Myocyte (in vitro differentiated cells): ENCODE results near the gene RCBTB1. TPM values are rescaled to one million over a fixed set of nuclear protein-coding genes. Genes with fewer than 3 reads are reported as not detected.
"Not testable (repeated sequence)": the region's sequence is repeated elsewhere in the genome, so short reads cannot be mapped to it uniquely, and the experiment has no call there.

Experiments
- DNase-seq: peaks from one replicate; pipeline ENCODE4 v3.0.0-alpha.2; 2012; ENCODE audit warnings: low read depth
- total RNA-seq: library from RNA; depleted of rRNA; stranded (reverse); fragments of >200 nt; gene quantifications from 2 replicates; pipeline ENCODE4 v1.2.3, GENCODE V29; 2014

RCBTB1 gene
- total RNA-seq, 1 donor from 2014 or later = 27.9 TPM

DNA sequence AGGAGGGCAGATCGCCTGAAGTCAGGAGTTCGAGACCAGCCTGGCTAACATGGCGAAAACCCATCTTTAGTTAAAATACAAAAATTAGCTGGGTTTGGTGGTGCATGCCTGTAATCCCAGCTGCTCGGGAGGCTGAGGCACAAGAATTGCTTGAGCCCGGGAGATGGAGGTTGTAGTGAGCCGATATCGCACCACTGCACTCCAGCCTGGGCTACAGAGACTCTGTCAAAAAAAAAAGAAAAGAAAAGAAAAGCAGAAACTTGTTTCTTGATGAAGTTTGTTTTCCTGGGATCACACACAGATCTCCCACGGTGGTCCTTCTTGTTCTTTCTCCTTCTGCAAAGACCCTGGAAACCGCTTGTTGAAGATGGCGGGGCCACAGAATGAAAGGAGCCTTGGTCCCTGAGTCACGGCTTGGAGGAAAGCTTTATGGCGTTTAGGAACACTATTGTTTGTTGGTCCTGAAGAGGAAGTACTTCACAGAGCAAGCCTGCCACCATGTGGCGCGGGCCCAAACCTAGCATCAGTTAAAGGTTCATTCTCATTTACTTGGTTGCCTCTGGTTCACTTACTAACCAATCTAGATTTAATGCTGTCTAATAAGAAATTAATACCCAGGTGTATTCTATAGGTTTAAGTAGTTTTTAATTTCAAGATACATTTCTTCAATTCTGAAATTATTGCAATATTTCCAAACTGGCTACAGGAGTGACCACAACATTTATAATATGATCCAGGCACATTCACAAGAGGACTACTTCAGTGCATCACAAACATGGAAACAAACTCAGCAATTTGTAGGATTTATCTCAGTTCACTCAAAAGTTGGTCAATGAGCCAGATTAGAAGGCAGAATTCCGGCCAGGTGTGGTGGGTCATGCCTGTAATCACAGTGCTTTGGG is 21.6 kb upstream of the RCBTB1 start:
- DNase-seq = peak; percentile 89

DNA sequence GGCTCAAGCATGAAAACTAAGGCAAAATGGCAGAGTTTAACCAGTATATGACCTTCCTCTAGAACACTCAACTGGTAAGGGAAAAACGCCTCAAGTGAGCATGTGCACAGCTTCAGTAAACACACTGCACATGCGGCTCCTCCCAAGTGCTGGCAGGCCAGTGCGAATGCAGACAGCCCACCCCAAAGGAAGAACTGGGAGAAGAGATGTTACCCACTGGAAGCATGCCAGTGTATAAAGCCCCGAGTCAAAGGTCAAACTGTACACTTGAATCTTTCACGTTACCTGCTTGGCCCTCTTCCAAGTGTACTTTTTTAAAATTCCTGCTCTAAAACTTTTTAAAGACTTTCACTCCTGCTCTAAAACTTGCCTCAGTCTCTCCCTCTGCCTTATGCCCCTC is 19.2 kb upstream of the RCBTB1 start:
- DNase-seq = no peak

DNA sequence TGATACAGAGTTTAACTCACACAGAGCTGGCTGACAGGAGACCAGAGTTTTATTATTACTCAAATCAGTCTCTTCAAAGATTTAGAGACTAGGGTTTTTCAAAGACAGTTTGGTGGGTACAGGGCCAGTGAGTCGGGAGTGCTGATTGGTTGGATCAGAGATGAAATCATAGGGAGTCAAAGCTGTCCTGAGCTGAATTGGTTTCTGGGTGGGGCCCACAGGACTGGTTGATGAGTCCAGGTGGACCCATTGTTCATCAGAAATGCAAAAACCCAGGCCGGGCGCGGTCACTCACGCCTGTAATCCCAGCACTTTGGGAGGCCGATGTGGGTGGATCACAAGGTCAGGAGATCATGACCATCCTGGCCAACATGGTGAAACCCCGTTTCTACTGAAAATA is 17.3 kb upstream of the RCBTB1 start:
- not testable (repeated sequence) for DNase-seq

DNA sequence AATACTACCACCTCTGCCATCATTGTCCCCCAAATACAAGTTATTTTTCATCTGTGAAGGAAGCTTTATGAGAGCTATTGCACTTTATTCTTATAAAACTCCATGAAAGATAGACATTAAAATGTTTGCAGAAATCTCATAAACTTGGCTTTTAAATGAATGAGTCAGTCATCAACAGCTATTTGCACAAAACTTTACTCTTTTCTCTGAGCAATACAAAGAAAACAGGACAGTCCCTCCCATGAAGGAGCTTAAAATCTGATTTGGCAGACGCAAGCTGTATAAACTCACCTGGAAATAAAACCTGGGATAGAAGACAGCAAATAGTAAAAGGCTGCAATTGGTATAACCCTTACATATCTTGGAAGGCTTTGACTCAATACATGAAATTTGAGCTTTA is 16.6 kb upstream of the RCBTB1 start:
- no peak for DNase-seq

DNA sequence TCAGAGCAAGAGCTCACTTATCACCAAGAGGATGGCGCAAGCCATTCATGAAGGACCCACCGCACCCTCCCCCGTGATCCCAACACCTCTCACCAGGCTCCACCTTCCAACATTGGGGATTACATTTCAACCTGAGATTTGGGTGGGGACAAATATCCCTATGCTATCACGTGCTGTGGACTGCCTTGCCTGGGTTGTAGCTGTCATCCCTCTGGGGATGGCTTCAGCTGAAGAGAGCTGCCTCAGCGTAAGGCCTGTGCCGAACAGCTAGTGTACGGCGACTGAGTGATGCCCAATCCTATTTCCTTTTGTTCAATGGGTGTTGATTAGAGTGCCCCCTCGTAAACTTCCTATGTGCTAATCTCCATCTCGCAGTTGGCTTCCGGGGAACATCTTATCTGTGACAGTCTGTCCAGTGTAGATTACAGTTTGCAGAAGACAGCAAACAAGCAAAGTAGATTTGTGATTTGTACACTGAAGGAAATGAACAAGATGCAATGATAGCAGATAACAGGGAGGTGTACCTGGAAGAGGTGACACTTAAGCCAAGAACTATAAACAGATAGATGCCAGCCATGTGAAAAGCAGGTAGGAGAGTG is 11.8 kb upstream of the RCBTB1 start:
- DNase-seq = no peak

DNA sequence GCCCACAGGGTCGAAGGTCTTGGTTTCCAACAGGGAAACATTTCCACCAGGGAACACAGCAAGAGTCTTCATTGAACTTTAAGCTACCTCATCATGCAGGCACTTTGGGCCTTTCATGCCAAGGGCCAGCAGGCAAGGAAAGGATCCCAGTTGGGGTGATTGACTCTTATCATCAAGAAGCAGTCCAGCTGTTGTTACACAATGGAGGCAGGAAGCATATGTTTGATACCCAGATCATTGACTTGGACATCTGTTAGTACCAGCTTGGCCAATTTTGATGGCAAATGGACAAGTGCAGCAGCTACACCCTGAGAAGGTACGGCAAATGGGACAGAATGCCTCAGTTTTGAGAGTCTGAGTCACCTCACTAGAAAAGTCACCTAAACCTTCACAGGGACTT is 10.9 kb upstream of the RCBTB1 start:
- DNase-seq = no peak

DNA sequence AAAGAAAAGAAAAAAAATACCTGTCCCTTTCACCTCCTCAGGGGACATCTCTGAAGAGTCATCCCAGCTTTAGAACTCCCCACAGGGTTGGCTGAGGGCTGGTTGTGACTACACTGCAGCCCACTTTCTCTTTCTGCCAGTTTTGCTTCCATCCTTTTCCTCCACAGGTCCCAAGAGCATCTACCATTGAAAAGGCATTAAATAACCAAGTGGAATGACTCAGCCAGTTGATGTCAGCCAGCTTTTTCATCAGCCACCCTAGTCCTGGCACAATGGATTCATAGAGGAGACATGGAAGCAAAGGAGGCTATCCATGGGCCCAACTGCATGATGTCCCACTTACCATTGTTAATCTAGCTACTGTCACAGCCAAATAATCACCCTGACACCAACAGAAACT is 9.2 kb upstream of the RCBTB1 start:
- DNase-seq = no peak

DNA sequence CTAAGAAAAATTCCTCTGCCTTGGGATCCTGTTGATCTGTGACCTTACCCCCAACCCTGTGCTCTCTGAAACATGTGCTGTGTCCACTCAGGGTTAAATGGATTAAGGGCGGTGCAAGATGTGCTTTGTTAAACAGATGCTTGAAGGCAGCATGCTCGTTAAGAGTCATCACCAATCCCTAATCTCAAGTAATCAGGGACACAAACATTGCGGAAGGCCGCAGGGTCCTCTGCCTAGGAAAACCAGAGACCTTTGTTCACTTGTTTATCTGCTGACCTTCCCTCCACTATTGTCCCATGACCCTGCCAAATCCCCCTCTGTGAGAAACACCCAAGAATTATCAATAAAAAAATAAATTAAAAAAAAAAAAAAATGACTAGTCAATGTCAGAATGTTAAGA is 8.5 kb upstream of the RCBTB1 start:
- DNase-seq = not testable (repeated sequence)

DNA sequence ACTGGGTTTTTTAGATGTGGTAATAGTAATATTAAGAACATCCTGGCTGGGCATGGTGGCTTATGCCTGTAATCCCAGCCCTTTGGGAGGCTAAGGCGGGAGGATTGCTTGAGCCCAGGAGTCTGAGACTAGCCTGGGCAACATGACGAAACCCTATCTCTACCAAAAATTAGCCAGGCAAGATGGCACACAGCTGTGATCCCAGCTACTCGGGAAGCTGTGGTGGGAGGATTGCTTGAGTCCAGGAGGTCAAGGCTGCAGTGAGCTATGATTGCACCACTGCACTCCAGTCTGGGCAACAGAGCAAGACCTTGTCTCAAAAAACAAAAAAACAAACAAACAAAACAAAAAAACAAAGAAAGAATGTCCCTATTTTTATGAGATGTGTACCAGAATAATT is 5.4 kb upstream of the RCBTB1 start:
- not testable (repeated sequence) for DNase-seq

DNA sequence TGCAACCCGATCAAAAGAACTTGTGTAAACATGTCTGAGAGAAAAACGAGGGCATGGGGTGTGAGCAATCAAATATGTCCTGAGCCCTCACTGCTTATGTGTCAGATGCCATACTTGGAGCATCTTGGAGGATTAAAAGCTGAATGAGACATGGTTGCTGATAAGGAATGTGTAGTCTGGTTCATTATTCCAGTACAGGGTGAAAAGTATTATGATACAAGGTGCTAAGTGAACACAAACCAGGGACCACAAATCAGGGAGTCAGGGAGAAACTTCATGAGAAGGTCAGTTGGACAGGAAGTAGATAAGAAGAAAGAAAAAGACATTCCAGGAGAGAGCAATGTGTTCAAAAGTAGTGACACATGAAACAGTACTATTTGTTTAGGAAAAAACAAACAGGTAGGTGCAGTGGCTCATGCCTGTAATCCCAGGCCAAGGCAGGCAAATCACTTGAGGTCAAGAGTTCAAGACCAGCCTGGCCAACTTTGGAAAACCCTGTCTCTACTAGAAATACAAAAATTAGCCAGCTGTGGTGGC is 2.0 kb upstream of the RCBTB1 start:
- no peak for DNase-seq

DNA sequence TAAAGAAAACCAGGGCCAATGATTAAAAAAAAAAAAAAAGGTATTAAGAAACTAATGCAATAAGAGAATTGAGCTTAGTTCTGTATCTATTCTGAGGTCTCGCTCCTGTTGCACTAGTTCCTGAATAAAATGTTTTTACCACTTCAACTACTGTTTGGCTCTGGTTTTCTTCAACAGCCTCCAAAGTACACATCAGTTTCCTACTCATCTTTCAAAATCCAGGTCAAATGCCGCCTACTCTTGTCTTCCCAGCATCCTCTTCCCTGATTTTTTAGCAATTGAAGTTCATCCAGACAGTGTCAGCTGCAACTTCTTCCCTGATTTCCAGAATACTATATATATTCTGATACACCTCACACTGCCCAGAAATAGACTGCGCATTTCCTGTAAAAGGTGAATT is 1.4 kb upstream of the RCBTB1 start:
- DNase-seq = no peak

DNA sequence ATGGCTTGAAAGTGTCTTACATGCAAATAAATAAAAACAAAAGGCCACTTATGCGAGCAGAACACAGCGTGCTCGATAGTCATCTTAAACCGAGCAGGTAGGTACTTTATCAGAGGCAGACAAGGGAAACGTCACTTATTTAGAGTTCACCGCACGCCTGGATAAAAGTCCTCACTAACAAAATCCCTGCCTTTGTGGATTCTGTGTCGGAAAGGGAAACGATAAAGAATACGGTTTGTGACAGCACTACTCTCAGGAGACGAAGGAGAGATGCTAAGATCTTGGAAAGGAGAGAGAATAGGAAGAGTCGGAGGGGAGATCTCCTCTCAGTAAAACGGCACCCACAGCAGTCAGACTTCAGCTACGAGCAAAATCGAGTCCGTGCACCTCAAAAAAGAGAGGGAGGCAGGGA is 581 bp downstream of the RCBTB1 start:
- no peak for DNase-seq

DNA sequence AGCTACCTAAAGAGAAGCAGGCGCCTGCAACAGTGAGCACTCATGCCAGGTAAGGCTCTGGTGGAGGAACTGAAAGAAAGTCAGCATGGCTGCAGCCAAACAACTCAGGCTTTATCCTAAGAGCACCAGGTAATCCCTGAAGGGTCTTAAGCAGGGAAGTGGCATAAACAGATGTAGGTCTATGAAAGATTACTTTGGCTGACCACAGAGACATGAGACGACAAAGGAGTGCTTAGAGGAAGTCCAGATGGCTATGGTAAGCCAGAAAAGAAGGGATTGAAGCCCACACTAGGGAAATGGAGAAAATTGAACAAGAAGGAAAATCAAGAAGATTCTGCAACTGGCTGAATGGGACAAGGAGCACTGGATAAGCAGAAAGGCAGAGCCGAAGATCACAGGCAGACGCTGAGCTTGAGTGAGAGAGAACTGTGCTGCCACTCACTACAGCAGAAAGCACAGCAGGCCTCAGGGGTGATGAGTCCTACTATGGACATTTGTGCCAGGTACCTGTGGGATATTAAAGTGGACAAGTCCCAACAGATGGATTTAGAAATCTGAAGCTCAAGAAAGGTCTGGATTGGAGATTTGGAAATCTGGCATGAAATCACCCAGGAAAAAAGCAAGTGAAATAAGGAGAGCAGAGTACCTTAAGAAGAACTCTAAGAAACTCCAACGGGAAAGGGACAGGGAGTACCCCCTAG is 4.2 kb downstream of the RCBTB1 start:
- no peak for DNase-seq

DNA sequence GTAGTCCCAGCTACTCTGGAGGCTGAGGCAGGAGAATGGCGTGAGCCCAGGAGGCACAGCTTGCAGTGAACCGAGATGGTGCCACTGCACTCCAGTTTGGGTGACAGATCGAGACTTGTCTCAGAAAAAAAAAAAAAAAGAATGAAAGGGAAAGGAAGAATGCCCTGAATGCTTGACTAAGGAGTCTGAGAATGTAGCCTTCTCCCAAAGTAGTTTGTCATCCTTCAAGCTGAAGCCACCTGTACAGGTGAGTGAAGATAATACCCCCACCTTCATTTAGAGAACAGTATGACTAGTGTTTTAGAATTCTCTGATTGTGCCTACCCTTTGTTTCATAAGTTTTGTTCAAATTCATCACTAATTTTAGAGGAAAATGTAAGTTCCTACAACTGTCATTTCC is 5.9 kb downstream of the RCBTB1 start:
- no peak for DNase-seq

DNA sequence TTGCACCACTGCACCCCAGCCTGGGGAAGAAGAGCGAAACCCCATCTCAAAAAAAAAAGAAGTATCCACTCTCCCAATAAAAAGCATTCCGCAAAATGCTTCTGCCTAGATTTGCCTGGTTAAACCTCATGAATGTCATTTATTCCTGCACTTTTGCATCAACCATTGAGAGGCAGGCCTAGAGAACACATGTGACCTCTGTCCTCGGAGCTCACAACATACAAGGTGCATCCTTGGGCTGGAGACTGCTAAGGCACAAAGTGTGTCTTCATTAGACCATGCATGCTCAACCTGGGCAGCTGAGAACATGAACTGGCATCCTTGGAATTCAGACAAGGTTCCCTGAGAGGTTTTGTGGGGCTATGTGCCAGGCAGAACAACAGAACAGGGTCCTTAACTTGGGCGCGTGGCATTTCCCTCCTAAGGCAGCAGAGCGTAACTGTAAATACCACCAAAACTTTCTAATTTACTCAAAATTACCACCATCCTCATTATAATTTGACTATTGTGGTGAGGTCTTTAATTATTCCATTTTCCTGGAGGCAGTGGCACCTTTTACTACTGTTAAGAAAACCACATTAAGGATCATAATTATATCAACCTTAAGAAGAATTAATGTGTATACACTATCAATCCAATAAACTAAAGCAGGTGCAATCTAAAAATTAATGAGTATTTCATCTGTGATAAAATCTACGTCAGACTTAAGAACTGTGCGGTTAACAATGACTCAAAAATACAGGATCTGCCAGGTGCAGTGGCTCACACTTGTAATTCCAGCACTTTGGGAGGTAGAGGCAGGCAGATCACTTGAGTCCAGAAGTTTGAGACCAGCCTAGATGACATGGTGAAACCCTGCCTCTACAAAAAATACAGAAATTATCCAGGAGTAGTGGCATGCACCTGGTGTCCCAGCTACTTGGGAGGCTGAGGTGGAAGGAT is 13.8 kb downstream of the RCBTB1 start:
- DNase-seq = no peak

DNA sequence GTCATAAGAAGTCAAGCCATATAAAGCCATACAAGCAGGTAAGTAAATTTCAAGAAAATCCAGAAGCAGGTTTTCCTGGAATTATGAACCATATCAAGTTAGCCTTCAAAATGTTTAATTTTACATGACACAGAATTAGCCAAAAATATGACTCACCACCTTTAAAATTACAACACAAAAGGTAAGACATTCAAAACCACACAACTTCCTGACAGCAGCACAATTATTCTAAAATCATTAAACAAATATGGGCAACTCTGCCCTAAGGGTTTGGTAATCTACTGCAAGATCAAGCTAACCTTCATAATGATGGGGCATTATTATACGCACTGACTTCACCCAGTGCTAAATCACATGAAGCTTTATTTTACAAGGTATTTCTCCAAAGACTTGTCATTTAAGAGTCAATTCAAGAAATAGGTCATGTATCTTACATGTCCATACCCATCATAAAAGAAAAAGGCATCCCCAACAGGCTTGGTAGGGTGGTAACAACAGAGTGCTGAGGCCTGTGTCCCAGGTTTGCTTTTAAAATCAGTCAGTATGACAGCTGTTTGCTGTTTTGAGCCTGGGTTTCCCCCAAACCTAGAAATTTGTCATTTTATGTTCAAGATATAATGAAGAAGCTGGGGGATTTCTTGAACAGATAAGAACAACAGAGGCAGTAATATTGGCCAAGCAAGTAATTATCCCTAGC is 15.2 kb downstream of the RCBTB1 start:
- DNase-seq = no peak

DNA sequence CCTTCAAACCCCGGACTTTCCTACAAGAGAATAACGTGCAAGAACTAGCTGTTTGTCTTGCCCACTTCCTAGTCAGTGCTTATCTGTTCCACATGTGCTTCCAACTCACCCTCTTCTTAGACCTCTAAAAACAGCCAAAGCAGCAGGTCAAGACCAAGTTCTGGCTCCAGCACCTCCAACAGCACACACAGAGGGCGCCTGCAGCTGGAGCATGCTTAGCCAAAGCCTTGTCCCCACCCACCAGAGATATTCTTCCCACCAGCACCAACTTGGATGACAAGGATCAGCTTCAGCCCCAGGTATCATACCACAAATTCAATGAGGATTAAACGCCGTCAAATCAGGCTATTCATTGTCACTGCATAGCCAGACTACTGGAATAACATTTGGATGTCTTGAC is 17.9 kb downstream of the RCBTB1 start:
- DNase-seq = no peak

DNA sequence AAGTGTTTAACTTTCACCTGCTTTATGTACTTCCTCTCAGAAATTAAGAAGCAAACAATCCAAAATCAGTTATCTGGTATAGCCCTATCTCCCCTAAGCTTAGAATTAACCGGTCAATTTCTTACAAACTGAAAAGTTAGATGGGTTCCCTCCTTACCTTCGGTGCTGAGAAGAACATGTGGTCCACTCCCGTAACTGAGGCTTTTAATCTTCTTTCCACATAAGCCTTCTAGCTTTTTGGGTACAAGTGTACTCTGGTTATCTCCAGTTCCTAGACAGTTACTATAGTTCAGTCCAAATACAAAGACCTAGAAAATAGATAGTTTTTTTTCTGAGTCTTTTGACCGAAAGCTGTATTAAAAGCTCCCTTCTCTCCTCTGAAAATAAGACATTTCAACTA is 18.9 kb downstream of the RCBTB1 start:
- DNase-seq = no peak

DNA sequence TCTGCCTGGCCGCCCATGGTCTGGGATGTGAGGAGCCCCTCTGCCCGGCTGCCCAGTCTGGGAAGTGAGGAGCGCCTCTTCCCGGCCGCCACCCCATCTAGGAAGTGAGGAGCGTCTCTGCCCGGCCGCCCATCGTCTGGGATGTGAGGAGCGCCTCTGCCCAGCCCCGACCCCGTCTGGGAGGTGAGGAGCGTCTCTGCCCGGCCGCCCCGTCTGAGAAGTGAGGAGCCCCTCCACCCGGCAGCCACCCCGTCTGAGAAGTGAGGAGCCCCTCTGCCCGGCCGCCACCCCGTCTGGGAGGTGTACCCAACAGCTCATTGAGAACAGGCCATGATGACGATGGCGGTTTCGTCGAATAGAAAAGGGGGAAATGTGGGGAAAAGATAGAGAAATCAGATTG is 19.9 kb downstream of the RCBTB1 start:
- not testable (repeated sequence) for DNase-seq

DNA sequence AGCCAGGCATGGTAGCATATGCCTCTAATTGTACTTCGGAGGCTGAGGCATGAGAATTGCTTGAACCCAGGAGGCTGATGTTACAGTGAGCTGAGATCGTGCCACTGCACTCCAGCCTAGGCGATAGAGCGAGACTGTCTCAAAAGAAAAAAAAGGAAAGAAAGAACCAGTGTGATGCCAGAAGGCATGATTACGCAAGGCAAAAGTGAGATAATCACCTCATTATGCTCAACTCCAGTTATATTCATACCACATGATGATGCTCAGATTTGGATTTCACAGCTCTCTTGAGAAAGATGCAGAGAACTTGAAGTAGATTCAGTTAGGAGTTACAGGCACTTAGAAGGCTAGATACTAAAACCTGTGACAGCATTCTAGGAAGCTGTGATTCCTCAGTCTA is 21.8 kb downstream of the RCBTB1 start:
- no peak for DNase-seq
